Small intestine (tissue), 7 donors: ENCODE results near the gene CYTH3. TPM values are rescaled to one million over a fixed set of nuclear protein-coding genes. Genes with fewer than 3 reads are reported as not detected.

Source experiments
- DNase-seq, 2 donors: peaks; one replicate each; pipeline versions ENCODE4 v3.0.0 to v3.0.0-alpha.2; 2013
- FAIRE-seq: peaks from 2 replicates; lab custom pipeline; 2012; peaks lifted over from hg19 to GRCh38; lab: Jason Lieb, UNC
- H3K27ac ChIP-seq, 3 donors: one replicate each; pipeline ENCODE4 v1.5.1; 2013; ENCODE audit warnings: low read length in 2 of 3, mild to moderate bottlenecking in 2 of 3, control low read depth in 1 of 3, inconsistent platforms in 1 of 3, low read depth in 1 of 3, moderate library complexity in 1 of 3
- H3K27me3 ChIP-seq, 3 donors: one replicate each; pipeline ENCODE4 v1.6.1; 2013; ENCODE audit warnings: low read length in 3 of 3, inconsistent platforms in 1 of 3; ENCODE audit not compliant: control insufficient read depth in 3 of 3, insufficient read depth in 3 of 3
- H3K36me3 ChIP-seq, 3 donors: one replicate each; pipeline ENCODE4 v1.6.1; 2013; ENCODE audit warnings: low read length in 3 of 3, inconsistent platforms in 1 of 3, low read depth in 1 of 3, mild to moderate bottlenecking in 1 of 3, moderate library complexity in 1 of 3; ENCODE audit not compliant: control insufficient read depth in 3 of 3, insufficient read depth in 2 of 3
- H3K4me1 ChIP-seq, 3 donors: one replicate each; pipeline ENCODE4 v1.6.1; 2013; ENCODE audit warnings: low read length in 2 of 3, inconsistent platforms in 1 of 3, low read depth in 1 of 3, mild to moderate bottlenecking in 1 of 3, moderate library complexity in 1 of 3; ENCODE audit not compliant: control insufficient read depth in 3 of 3, insufficient read depth in 2 of 3
- H3K4me3 ChIP-seq, 3 donors: one replicate each; pipeline ENCODE4 v1.5.1; 2013; ENCODE audit warnings: low read length in 3 of 3, control low read depth in 1 of 3, inconsistent platforms in 1 of 3, low read depth in 1 of 3, mild to moderate bottlenecking in 1 of 3, moderate library complexity in 1 of 3
- H3K9me3 ChIP-seq, 2 donors: one replicate each; pipeline ENCODE4 v1.6.1; 2013; ENCODE audit warnings: low read depth in 1 of 2, low read length in 1 of 2; ENCODE audit not compliant: control insufficient read depth in 2 of 2, insufficient read depth in 1 of 2
- WGBS, 3 donors: extraction: QIAGEN DNeasy Blood & Tissue Kit; methylation state at CpG; one replicate each; pipeline ENCODE4 v1.1.7; 2013; 5-methylcytosine and 5-hydroxymethylcytosine counted together
- polyA plus RNA-seq, 4 donors: library from polyadenylated mRNA; stranded (reverse) in 3 of 4; unstranded in 1 of 4; fragments of 200-250 nt in 3 of 4; fragments of 120-200 nt in 1 of 4; gene quantifications; one replicate each; pipeline versions ENCODE4 v1.2.1 to v1.2.3, GENCODE V29; 2013
- donor health status: healthy with polysubstance abuse.
- donor health status: control.
- donor health status: control.
- donor health status: Bipolar disorder and iron deficiency.
- donor health status: healthy.

CYTH3 gene
- polyA plus RNA-seq, 4 donors = 21.3 to 27.3 (median 24.4) TPM

- no peaks in the 10 kb centered on the region for H3K9me3 ChIP-seq
- no peaks in the 10 kb centered on the region for H3K4me1 ChIP-seq
- FAIRE-seq (no peak), DNase-seq (no peak)
- no peaks in the 10 kb centered on the region for H3K27me3 ChIP-seq
- H3K4me3 ChIP-seq = no peak overlapping the region
- WGBS, 3 donors = 77 to 85% (median 82%) methylated on average over 4 of the region's 4 CpGs
- no peak overlapping the region for H3K27ac ChIP-seq
- H3K36me3 ChIP-seq = peaks cover 0 to 4% (median 0%) of the 10 kb centered on the region in 3 donors
These were observed 22.0 kb downstream of the CYTH3 start for GRCh38 chr7:6250364-6250833.

GRCh38 chr7:6249043-6249442 is 23.4 kb downstream of the CYTH3 start:
- 89 to 96% (median 95%) methylated on average over 4 of the region's 4 CpGs for WGBS, 3 donors
- Histone ChIP-seq H3K27ac (no peak overlapping the region), H3K4me3 (no peak overlapping the region), H3K9me3 (no peaks in the 10 kb centered on the region), H3K4me1 (no peaks in the 10 kb centered on the region), H3K27me3 (no peaks in the 10 kb centered on the region), H3K36me3 (peaks cover 0 to 6% (median 0%) of the 10 kb centered on the region in 3 donors)
- no peak for DNase-seq
- FAIRE-seq = no peak

DNA sequence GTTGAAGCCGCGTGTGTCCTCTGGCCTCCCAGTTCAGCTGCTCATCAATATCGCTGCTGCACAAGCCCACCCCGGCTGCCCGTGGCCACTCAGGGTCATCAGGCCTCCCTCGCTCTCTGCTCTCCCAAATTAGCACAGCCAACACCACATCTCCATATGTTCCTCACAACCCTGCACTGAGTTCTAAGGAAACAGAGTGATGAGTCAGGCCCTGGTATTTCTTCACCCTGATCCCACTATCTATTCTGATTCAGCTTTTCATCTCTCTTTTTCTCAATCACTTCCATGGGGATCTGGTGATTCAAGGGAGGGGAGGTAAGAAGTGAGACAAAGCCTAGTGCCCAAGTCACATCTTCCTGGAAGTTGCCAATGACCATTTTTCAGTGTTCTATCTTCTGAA is 23.8 kb downstream of the CYTH3 start:
- H3K4me1 ChIP-seq = no peaks in the 10 kb centered on the region
- DNase-seq (no peak), FAIRE-seq (no peak)
- no peak overlapping the region for H3K4me3 ChIP-seq
- peaks cover 0 to 6% (median 0%) of the 10 kb centered on the region in 3 donors for H3K36me3 ChIP-seq
- no peaks in the 10 kb centered on the region for H3K27me3 ChIP-seq
- WGBS, 3 donors = 85 to 97% (median 88%) methylated on average over 6 of the region's 6 CpGs
- H3K27ac ChIP-seq = no peak overlapping the region
- no peaks in the 10 kb centered on the region for H3K9me3 ChIP-seq

- FAIRE-seq (no peak), DNase-seq (no peak)
- Histone ChIP-seq H3K4me3 (no peak overlapping the region), H3K27me3 (no peaks in the 10 kb centered on the region), H3K9me3 (no peaks in the 10 kb centered on the region), H3K4me1 (no peaks in the 10 kb centered on the region), H3K27ac (no peak overlapping the region), H3K36me3 (peaks cover 0 to 6% (median 0%) of the 10 kb centered on the region in 3 donors)
- WGBS, 3 donors = 80 to 96% (median 88%) methylated on average over 8 of the region's 8 CpGs
These were observed 26.0 kb downstream of the CYTH3 start for GRCh38 chr7:6246251-6246917.

- no peaks in the 10 kb centered on the region for H3K27me3 ChIP-seq
- H3K4me1 ChIP-seq = no peaks in the 10 kb centered on the region
- FAIRE-seq (no peak), DNase-seq (no peak)
- H3K9me3 ChIP-seq = no peaks in the 10 kb centered on the region
- peaks cover 0 to 6% (median 0%) of the 10 kb centered on the region in 3 donors for H3K36me3 ChIP-seq
- no peak overlapping the region for H3K4me3 ChIP-seq
- H3K27ac ChIP-seq = no peak overlapping the region
- 93 to 96% (median 94%) methylated on average over 3 of the region's 3 CpGs for WGBS, 3 donors
These were observed 28.4 kb downstream of the CYTH3 start for GRCh38 chr7:6244021-6244420.

DNA sequence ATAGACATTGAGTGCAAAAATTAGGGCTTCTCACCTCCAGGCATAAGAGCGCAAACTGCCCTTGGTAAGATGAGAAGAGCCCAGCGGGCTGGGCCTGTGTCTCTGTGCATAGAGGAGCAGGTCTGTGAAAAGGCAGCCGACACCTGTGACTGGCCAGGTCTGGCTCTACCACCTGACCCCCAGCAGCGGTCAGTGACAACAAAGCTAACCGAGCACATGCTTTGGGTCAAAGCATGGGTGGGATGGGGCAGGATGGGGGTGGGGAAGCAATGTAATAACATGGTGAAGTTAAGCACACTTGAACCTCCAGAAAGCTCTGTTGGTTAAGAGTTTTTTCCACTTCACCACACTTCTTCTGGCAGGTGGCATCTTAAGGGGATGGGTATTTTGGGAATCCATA is 29.3 kb downstream of the CYTH3 start:
- Histone ChIP-seq H3K27ac (no peak overlapping the region), H3K36me3 (peaks cover 0 to 3% (median 0%) of the 10 kb centered on the region in 3 donors), H3K27me3 (no peaks in the 10 kb centered on the region), H3K4me3 (no peak overlapping the region), H3K4me1 (no peaks in the 10 kb centered on the region), H3K9me3 (no peaks in the 10 kb centered on the region)
- DNase-seq (no peak), FAIRE-seq (no peak)
- 95 to 99% (median 97%) methylated on average over 5 of the region's 5 CpGs for WGBS, 3 donors

- DNase-seq = no peak
- H3K4me1 ChIP-seq = no peaks in the 10 kb centered on the region
- FAIRE-seq = no peak
- H3K27me3 ChIP-seq = no peaks in the 10 kb centered on the region
- no peak overlapping the region for H3K4me3 ChIP-seq
- WGBS, 3 donors = 93 to 97% (median 93%) methylated on average over 5 of the region's 5 CpGs
- no peak overlapping the region for H3K27ac ChIP-seq
- no peaks in the 10 kb centered on the region for H3K9me3 ChIP-seq
- H3K36me3 ChIP-seq = peaks cover 0 to 3% (median 0%) of the 10 kb centered on the region in 3 donors
These were observed 29.9 kb downstream of the CYTH3 start for GRCh38 chr7:6242561-6242960.

- Histone ChIP-seq H3K9me3 (no peaks in the 10 kb centered on the region), H3K27ac (no peak overlapping the region), H3K4me1 (no peaks in the 10 kb centered on the region), H3K36me3 (peaks cover 0 to 3% (median 0%) of the 10 kb centered on the region in 3 donors), H3K27me3 (no peaks in the 10 kb centered on the region), H3K4me3 (no peak overlapping the region)
- no peak for DNase-seq
- 97% methylated on average over 4 of the region's 4 CpGs for WGBS, 3 donors
- no peak for FAIRE-seq
These were observed 30.8 kb downstream of the CYTH3 start for GRCh38 chr7:6241607-6241973.
